ENCODE data around the gene DDHD1.

DNA sequence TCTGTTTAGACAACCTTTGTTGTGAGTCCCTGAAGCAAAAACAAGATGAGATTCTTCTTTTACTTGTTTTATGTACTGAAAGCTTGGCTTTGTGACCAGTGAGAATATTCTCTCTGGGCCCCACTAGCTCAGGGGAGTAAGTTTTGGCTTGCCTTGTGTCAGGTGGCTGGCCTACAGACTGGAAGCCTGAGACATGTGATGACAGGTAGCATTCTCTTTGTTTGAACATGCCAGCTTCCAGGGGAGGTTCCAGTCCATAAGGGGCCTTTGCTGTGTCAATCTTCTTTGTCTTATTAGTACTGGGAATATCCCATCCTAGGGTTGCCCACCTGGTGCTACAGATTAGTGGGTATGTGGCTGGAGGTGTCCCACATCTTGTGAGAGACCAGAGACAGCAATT, 136.2 kb downstream of the DDHD1 start:
- TF ChIP-seq, protein P1, sequence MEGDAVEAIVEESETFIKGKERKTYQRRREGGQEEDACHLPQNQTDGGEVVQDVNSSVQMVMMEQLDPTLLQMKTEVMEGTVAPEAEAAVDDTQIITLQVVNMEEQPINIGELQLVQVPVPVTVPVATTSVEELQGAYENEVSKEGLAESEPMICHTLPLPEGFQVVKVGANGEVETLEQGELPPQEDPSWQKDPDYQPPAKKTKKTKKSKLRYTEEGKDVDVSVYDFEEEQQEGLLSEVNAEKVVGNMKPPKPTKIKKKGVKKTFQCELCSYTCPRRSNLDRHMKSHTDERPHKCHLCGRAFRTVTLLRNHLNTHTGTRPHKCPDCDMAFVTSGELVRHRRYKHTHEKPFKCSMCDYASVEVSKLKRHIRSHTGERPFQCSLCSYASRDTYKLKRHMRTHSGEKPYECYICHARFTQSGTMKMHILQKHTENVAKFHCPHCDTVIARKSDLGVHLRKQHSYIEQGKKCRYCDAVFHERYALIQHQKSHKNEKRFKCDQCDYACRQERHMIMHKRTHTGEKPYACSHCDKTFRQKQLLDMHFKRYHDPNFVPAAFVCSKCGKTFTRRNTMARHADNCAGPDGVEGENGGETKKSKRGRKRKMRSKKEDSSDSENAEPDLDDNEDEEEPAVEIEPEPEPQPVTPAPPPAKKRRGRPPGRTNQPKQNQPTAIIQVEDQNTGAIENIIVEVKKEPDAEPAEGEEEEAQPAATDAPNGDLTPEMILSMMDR (IDR thresholded peaks at IDR 0.05), result no peak
- no peak for TF ChIP-seq EP300 (IDR thresholded peaks at IDR 0.05)
